K562 (cell line): ENCODE results near the gene RABGAP1L. TPM values are rescaled to one million over a fixed set of nuclear protein-coding genes. Genes with fewer than 3 reads are reported as not detected.
A peak's percentile ranks its signal among the peaks of the same experiment; 100 is the strongest.

Experiments used
- CCAR2 ChIP-seq: fragments of 200-400 bp; formaldehyde crosslinking; IDR thresholded peaks from 2 replicates; pipeline ENCODE4 v1.6.1; 2017; ENCODE audit warnings: mild to moderate bottlenecking, low read depth, low read length
- COPS2 ChIP-seq: fragments of 450-650 bp; conservative IDR thresholded peaks from 2 replicates; pipeline ENCODE4 v1.6.1; 2016; ENCODE audit warnings: mild to moderate bottlenecking, moderate library complexity
- E2F8 ChIP-seq: fragments of 450-650 bp; IDR thresholded peaks from 2 replicates; pipeline ENCODE4 v1.7.1; 2018; ENCODE audit warnings: mild to moderate bottlenecking, low read depth; ENCODE audit not compliant: partially characterized antibody
- JUNB ChIP-seq: fragments of 450-650 bp; formaldehyde crosslinking; conservative IDR thresholded peaks from 2 replicates; pipeline ENCODE4 v1.4.0; 2020; ENCODE audit warnings: mild to moderate bottlenecking
- JUND ChIP-seq, 2 experiments: IDR thresholded peaks; 2 replicates in 1 of 2; 3 replicates in 1 of 2; pipeline ENCODE4 v1.6.1; 2011; ENCODE audit warnings: borderline replicate concordance in 2 of 2, low read depth in 2 of 2, low read length in 2 of 2, improper control_type of control experiment in 1 of 2, missing biosample characterization in 1 of 2, missing genetic modification characterization in 1 of 2, missing genetic modification reagents in 1 of 2
- KHSRP ChIP-seq: fragments of 450-650 bp; IDR thresholded peaks from 2 replicates; pipeline ENCODE4 v1.6.1; 2017
- MIER1 ChIP-seq: fragments of 450-650 bp; IDR thresholded peaks from 2 replicates; pipeline ENCODE4 v1.6.1; 2016; ENCODE audit warnings: antibody characterized with exemption, mild to moderate bottlenecking, low read depth
- NFIC ChIP-seq: fragments of 450-650 bp; IDR thresholded peaks from 2 replicates; pipeline ENCODE4 v1.6.1; 2017; ENCODE audit warnings: mild to moderate bottlenecking, inconsistent platforms
- PREB ChIP-seq: sonication (generic); formaldehyde crosslinking; IDR thresholded peaks from 2 replicates; pipeline ENCODE4 v1.8.1; 2023; ENCODE audit warnings: mild to moderate bottlenecking, missing genetic modification reagents
- SRSF7 ChIP-seq: fragments of 200-400 bp; formaldehyde crosslinking; optimal IDR thresholded peaks from 2 replicates; pipeline ENCODE3; 2017; ENCODE audit warnings: mild to moderate bottlenecking, low read depth, low read length
- U2AF1 ChIP-seq: fragments of 200-400 bp; formaldehyde crosslinking; optimal IDR thresholded peaks from 2 replicates; pipeline ENCODE3; 2017; ENCODE audit warnings: mild to moderate bottlenecking, low read depth, low read length, moderate library complexity
- VEZF1 ChIP-seq: fragments of 200-800 bp; sonication (Bioruptor generic); IDR thresholded peaks from 2 replicates; pipeline ENCODE4 v1.6.1; 2017; ENCODE audit warnings: missing genetic modification characterization, missing compliant biosample characterization
- polyA plus RNA-seq, 8 experiments: library from polyadenylated mRNA; depleted of rRNA in 4 of 8; stranded (reverse) in 5 of 8; unstranded in 3 of 8; fragments of >200 nt; fragmentation: Nextera tagmentation in 2 of 8; fragmentation: Illumina TruSeq in 1 of 8; extraction: Ambion mirVana in 2 of 8; extraction: Trizol in 1 of 8; gene quantifications; 2 replicates each; pipeline versions ENCODE4 v1.2.1 to v1.2.3, GENCODE V29; 2011 to 2014; ENCODE audit warnings: inconsistent platforms in 1 of 8, missing spikeins in 1 of 8
- total RNA-seq, 7 experiments: library from RNA; depleted of rRNA in 6 of 7; stranded (reverse); fragments of >200 nt in 6 of 7; fragmentation: Illumina TruSeq in 2 of 7; extraction: Trizol in 2 of 7; gene quantifications; 2 replicates each; pipeline versions ENCODE4 v1.2.1 to v1.2.3, GENCODE V29; 2011 to 2021; ENCODE audit warnings: low replicate concordance in 1 of 7

RABGAP1L gene
- total and polyA plus RNA-seq, 9 of the 15 experiments (the other 6 are each of a cell fraction or from before 2014, with no cell fraction given) = 16.5 to 44.9 (median 26.7) TPM

- no peak for TF ChIP-seq PREB
- TF ChIP-seq SRSF7 = no peak
- peak; percentile 51 for TF ChIP-seq VEZF1 (CRISPR knock-in tag)
- TF ChIP-seq E2F8 = no peak
- no peak for TF ChIP-seq COPS2
- no peak for TF ChIP-seq JUNB (CRISPR knock-in tag)
- TF ChIP-seq JUND (IDR thresholded peaks at IDR 0.05; ENCODE audit: borderline replicate concordance, low read depth, low read length) = peak; percentile 59; the same call in 1 of the 2 replicates
- TF ChIP-seq JUND (tag; IDR thresholded peaks at IDR 0.05; ENCODE audit: borderline replicate concordance, low read depth, low read length) = 0 out of 3 replicates have a peak, but pooled peaks have one; percentile 41
- no peak for TF ChIP-seq NFIC
- no peak for TF ChIP-seq CCAR2
- no peak for TF ChIP-seq KHSRP
- TF ChIP-seq MIER1 = peak; percentile 86
- TF ChIP-seq U2AF1 = no peak
Measured at GRCh38 chr1:174692313-174692712, 533.0 kb downstream of the RABGAP1L start (continued).
